OCI-LY1 (cell line): ENCODE data around the gene LMBR1.
"Not testable (repeated sequence)": the region's sequence is repeated elsewhere in the genome, so short reads cannot be mapped to it uniquely, and the experiment has no call there.

Experiments used
- H2AFZ ChIP-seq: fragments of 200-600 bp; sonication (generic), shearing (Covaris generic); 2 replicates; pipeline ENCODE4 v1.6.0; 2014; ENCODE audit warnings: antibody characterized with exemption, mild to moderate bottlenecking, low read length
- H3F3A ChIP-seq: fragments of 200-600 bp; sonication (generic), shearing (Covaris generic); 2 replicates; pipeline ENCODE4 v1.6.0; 2014; ENCODE audit warnings: mild to moderate bottlenecking, antibody characterized with exemption, low read length, moderate library complexity; ENCODE audit not compliant: insufficient read depth
- H3K27ac ChIP-seq: fragments of 200-600 bp; sonication (generic); 2 replicates; pipeline ENCODE4 v1.5.1; 2014; ENCODE audit warnings: low read length, mixed run types, mild to moderate bottlenecking, low read depth; ENCODE audit not compliant: poor library complexity, severe bottlenecking
- H3K27me3 ChIP-seq: fragments of 200-600 bp; sonication (generic); 2 replicates; pipeline ENCODE4 v1.6.0; 2014; ENCODE audit warnings: antibody characterized with exemption, mild to moderate bottlenecking, low read length, moderate library complexity; ENCODE audit not compliant: insufficient read depth
- H3K36me3 ChIP-seq: fragments of 200-600 bp; sonication (generic); 2 replicates; pipeline ENCODE4 v1.6.1; 2014; ENCODE audit warnings: mild to moderate bottlenecking, antibody characterized with exemption, low read length, moderate library complexity, mixed read lengths; ENCODE audit not compliant: insufficient read depth
- H3K4me1 ChIP-seq: fragments of 200-600 bp; sonication (generic); 2 replicates; pipeline ENCODE4 v1.5.1; 2014; ENCODE audit warnings: mild to moderate bottlenecking, low read length, moderate library complexity; ENCODE audit not compliant: insufficient read depth, severe bottlenecking
- H3K4me2 ChIP-seq: fragments of 200-600 bp; sonication (generic), shearing (Covaris generic); 2 replicates; pipeline ENCODE4 v1.6.1; 2014; ENCODE audit warnings: low read length
- H3K4me3 ChIP-seq: fragments of 200-600 bp; sonication (generic); 2 replicates; pipeline ENCODE4 v1.5.1; 2014; ENCODE audit warnings: low read length, low read depth, mild to moderate bottlenecking, mixed read lengths; ENCODE audit not compliant: poor library complexity, severe bottlenecking
- H3K79me2 ChIP-seq: fragments of 200-600 bp; shearing (Covaris generic); 2 replicates; pipeline ENCODE4 v1.6.1; 2016; ENCODE audit warnings: mixed run types, low read length, mixed read lengths; ENCODE audit not compliant: insufficient read depth
- H3K9ac ChIP-seq: fragments of 200-600 bp; sonication (generic), shearing (Covaris generic); 2 replicates; pipeline ENCODE4 v1.6.1; 2014; ENCODE audit warnings: mild to moderate bottlenecking, low read length, mixed read lengths
- H3K9me2 ChIP-seq: fragments of 200-600 bp; sonication (generic), shearing (Covaris generic); 2 replicates; pipeline ENCODE4 v1.6.1; 2014; ENCODE audit warnings: low read depth, mild to moderate bottlenecking, low read length, mixed read lengths
- H3K9me3 ChIP-seq: fragments of 200-600 bp; shearing (Covaris generic); 2 replicates; pipeline ENCODE4 v1.6.1; 2014; ENCODE audit warnings: low read length, mixed read lengths
- H4K20me1 ChIP-seq: fragments of 200-600 bp; sonication (generic), shearing (Covaris generic); 2 replicates; pipeline ENCODE4 v1.6.0; 2016; ENCODE audit warnings: mild to moderate bottlenecking, low read length; ENCODE audit not compliant: insufficient read depth
- EZH2 ChIP-seq: fragments of 200-600 bp; sonication (generic), shearing (Covaris generic); IDR thresholded peaks from 2 replicates; pipeline ENCODE4 v1.8.0; 2017; ENCODE audit warnings: borderline replicate concordance, mixed run types, mild to moderate bottlenecking, antibody characterized with exemption, low read length, moderate library complexity, mixed read lengths
- TF ChIP-seq, protein P1 (sequence below): fragments of 200-600 bp; sonication (generic), shearing (Covaris generic); IDR thresholded peaks from 2 replicates; pipeline ENCODE4 v1.5.1; 2017; ENCODE audit warnings: mild to moderate bottlenecking, antibody characterized with exemption, low read length, moderate library complexity, mixed read lengths

The LMBR1 gene

DNA sequence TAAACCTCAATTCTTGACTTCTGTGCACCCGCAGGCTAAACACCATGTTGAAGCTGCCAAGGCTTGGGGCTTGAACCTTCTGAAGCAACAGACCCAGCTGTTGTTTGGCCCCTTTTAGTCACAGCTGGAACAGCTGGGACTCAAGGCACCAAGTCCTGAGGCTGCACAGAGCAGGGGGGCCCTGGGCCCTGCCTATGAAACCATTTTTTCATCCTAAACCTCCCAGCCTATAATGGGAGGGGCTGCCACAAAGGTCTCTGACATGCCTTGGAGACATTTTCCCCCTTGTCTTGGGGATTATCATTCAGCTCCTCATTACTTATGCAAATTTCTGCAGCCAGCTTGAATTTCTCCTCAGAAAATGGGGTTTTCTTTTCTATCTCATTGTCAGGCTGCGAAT, 31.8 kb downstream of the LMBR1 start:
- Histone ChIP-seq H3K4me1 (peaks cover 7% of the 10 kb centered on the region), H3K9me2 (no peaks in the 10 kb centered on the region), H4K20me1 (no peaks in the 10 kb centered on the region), H3K36me3 (peaks cover 45% of the 10 kb centered on the region), H3K4me3 (no peak overlapping the region), H3K9ac (no peak overlapping the region), H3K27ac (no peak overlapping the region), H3F3A (0 out of 2 replicates have a peak, but pooled peaks cover 4% of the 10 kb centered on the region), H2AFZ (no peak overlapping the region), H3K27me3 (no peaks in the 10 kb centered on the region), H3K4me2 (no peak overlapping the region), H3K79me2 (peaks cover 52% of the 10 kb centered on the region), H3K9me3 (peaks cover 38% of the 10 kb centered on the region)
- no peak for TF ChIP-seq EZH2
- TF ChIP-seq, protein P1, sequence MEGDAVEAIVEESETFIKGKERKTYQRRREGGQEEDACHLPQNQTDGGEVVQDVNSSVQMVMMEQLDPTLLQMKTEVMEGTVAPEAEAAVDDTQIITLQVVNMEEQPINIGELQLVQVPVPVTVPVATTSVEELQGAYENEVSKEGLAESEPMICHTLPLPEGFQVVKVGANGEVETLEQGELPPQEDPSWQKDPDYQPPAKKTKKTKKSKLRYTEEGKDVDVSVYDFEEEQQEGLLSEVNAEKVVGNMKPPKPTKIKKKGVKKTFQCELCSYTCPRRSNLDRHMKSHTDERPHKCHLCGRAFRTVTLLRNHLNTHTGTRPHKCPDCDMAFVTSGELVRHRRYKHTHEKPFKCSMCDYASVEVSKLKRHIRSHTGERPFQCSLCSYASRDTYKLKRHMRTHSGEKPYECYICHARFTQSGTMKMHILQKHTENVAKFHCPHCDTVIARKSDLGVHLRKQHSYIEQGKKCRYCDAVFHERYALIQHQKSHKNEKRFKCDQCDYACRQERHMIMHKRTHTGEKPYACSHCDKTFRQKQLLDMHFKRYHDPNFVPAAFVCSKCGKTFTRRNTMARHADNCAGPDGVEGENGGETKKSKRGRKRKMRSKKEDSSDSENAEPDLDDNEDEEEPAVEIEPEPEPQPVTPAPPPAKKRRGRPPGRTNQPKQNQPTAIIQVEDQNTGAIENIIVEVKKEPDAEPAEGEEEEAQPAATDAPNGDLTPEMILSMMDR: no peak

DNA sequence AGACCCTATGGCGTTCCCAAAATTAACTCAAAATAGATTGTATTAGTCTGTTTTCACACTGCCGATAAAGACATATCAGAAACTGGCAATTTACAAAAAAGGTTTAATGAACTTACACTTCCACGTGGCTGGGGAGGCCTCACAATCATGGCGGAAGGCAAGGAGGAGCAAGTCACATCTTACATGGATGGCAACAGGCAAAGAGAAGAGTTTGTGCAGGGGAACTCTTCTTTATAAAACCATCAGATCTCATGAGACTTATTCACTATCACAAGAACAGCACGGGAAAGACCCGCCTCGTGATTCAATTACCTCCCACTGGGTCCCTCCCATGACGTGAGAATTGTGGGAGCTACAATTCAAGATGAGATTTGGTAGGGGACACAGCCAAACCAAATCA, 32.9 kb downstream of the LMBR1 start:
- H3K4me2 ChIP-seq, H3K4me3 ChIP-seq, H3K27me3 ChIP-seq, H4K20me1 ChIP-seq, H3F3A ChIP-seq, H3K4me1 ChIP-seq, H2AFZ ChIP-seq, H3K27ac ChIP-seq, H3K9ac ChIP-seq, H3K9me2 ChIP-seq: not testable (repeated sequence)
- H3K9me3 ChIP-seq: peaks cover 41% of the 10 kb centered on the region
- peaks cover 49% of the 10 kb centered on the region for H3K79me2 ChIP-seq
- H3K36me3 ChIP-seq: peaks cover 43% of the 10 kb centered on the region

DNA sequence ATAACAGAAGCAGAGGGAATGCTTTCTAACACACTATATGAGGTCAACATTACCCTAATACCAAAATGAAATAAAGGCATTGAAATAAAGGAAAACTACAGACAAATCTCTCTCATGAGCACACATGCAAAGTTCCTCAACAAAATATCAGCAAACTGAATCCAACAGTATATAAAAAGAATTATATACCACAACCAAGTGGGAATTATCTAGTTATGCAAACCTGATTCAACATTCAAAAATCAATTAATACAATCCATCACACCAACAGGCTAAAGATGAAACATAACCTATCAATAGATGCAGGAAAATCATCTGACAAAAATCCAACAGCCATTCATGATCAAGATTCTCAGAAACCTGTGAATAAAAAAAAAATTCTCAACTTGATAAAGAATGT, 34.5 kb downstream of the LMBR1 start:
- Histone ChIP-seq H4K20me1 (no peaks in the 10 kb centered on the region), H3K4me3 (no peak overlapping the region), H3K4me1 (no peaks in the 10 kb centered on the region), H3F3A (0 out of 2 replicates have a peak, but pooled peaks cover 4% of the 10 kb centered on the region), H3K9me3 (peaks cover 52% of the 10 kb centered on the region), H3K79me2 (peaks cover 57% of the 10 kb centered on the region), H3K9ac (no peak overlapping the region), H3K36me3 (peaks cover 49% of the 10 kb centered on the region), H3K9me2 (no peaks in the 10 kb centered on the region), H3K27ac (no peak overlapping the region), H3K27me3 (no peaks in the 10 kb centered on the region), H2AFZ (no peak overlapping the region), H3K4me2 (no peak overlapping the region)
- no peak for TF ChIP-seq EZH2
- TF ChIP-seq, protein P1: no peak

DNA sequence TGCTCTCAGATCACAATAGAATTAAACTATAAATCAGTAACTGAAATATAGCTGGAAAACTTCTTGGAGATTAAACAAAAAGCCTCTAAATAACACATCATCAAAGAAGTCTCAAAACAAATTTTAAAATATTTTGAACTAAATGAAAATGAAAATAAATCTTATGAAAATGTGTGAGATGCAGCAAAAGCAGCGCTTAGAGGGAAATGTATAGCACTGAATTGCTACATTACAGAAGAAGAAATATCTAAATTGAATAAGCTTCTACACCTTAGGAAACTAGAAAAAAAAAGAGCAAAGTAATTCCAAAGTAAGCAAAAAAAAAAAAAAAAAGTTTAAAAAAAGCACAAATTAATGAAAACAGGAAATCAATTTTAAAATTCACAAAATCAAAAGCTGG, 35.2 kb downstream of the LMBR1 start:
- H3K4me1 ChIP-seq: no peaks in the 10 kb centered on the region
- no peak overlapping the region for H3K4me2 ChIP-seq
- no peaks in the 10 kb centered on the region for H4K20me1 ChIP-seq
- H2AFZ ChIP-seq: no peak overlapping the region
- H3K9ac ChIP-seq: no peak overlapping the region
- peaks cover 43% of the 10 kb centered on the region for H3K36me3 ChIP-seq
- TF ChIP-seq EZH2: no peak
- TF ChIP-seq, protein P1: no peak
- H3K9me3 ChIP-seq: peaks cover 52% of the 10 kb centered on the region
- no peaks in the 10 kb centered on the region for H3K27me3 ChIP-seq
- H3K27ac ChIP-seq: no peak overlapping the region
- H3K9me2 ChIP-seq: no peaks in the 10 kb centered on the region
- no peak overlapping the region for H3K4me3 ChIP-seq
- H3F3A ChIP-seq: 0 out of 2 replicates have a peak, but pooled peaks cover 4% of the 10 kb centered on the region
- H3K79me2 ChIP-seq: peaks cover 61% of the 10 kb centered on the region
